HG03066 (cell line): Measurements from ENCODE around the gene LRRC8B.

Source experiments
- ATAC-seq: cut with Tn5 transposase; IDR thresholded peaks from one replicate; pipeline ENCODE4 v1.9.1; 2021; ENCODE audit warnings: low read depth; ENCODE audit not compliant: unreplicated experiment

Gene LRRC8B

GRCh38 chr1:89605692-89606091 is 81.1 kb downstream of the LRRC8B start:
- no peak for ATAC-seq

DNA sequence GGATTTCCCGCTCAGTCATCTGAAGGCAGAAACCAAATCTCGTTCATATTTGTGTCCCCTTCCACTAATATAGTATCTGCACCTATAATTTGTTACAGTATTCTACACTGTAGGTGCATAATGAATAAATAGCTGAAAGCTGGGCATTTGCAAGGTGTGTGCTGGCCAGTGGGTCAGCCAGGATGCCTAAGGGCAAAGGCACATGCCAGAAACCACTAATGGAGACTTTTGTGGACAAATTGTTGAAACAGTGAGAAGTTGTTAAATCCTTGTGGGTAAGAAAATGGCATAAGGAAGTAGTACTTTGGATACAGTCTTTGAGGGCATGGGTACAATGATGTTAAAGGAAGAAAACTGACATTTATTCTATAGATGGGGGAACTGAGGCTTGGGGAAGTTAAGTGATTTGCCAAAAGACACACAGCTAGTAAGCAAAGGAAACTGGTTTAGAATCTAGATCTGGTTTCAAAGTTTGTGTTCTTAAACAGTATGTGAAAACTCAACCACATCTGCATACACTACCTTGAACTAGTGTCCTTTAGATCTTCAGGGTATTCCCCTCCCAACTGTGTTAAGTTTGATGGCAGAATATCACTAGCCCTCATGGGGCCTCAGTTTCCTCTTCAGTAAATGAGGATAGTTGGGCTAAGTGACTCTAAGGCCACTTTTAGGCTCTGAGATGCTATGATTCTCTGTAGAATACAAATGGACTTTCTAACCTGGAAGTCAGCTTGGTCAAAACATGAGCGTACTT is 81.8 kb downstream of the LRRC8B start:
- no peak for ATAC-seq

DNA sequence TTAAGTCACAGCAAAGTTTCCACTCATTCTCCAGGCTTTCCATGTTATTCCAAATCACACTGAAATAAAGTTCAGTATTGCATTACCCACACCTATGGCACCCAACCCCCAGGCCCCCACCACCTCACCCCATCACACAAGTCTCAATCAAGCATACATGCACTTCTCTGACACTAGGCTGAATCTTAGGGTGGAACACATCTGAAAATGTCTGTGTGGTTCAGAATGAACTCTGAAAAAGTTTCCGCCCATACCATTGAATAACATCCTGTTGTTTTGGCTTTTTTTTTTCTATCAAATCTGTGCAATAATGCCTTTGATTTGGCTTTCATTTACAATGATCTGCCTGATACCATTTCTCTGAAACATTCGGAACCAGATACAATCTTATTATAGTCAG is 82.5 kb downstream of the LRRC8B start:
- no peak for ATAC-seq

GRCh38 chr1:89607586-89608318 is 83.1 kb downstream of the LRRC8B start:
- ATAC-seq: no peak

DNA sequence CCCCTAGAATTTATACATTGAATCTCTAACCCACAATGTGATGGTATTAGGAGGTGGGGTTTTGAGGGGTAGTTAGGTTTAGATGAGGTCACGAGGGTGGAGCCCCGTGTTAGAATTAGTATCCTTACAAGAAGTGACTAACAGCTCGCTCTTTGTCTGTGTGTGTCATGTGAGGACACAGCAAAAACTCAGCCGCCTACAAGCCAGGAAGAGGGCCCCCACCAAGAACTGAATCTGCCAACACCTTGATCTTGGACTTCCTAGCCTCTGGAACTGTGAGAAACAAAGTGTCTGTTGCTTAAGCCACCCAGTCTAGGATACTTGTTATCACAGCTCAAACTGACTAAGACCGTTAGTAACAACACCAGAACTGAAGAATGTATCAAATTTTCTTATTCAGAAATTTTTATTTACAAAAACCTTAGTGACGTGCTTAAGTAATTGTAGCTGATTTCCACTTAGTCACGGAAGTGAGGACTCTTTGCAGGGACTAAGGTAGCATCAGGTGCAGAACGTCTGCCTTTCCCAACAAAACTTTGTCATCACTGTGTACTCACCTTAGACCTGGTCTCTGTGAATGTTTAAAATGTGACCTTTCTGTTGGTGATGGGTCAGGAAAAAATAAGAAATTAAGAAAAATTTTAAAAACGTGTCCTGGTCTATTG is 83.8 kb downstream of the LRRC8B start:
- ATAC-seq: no peak

DNA sequence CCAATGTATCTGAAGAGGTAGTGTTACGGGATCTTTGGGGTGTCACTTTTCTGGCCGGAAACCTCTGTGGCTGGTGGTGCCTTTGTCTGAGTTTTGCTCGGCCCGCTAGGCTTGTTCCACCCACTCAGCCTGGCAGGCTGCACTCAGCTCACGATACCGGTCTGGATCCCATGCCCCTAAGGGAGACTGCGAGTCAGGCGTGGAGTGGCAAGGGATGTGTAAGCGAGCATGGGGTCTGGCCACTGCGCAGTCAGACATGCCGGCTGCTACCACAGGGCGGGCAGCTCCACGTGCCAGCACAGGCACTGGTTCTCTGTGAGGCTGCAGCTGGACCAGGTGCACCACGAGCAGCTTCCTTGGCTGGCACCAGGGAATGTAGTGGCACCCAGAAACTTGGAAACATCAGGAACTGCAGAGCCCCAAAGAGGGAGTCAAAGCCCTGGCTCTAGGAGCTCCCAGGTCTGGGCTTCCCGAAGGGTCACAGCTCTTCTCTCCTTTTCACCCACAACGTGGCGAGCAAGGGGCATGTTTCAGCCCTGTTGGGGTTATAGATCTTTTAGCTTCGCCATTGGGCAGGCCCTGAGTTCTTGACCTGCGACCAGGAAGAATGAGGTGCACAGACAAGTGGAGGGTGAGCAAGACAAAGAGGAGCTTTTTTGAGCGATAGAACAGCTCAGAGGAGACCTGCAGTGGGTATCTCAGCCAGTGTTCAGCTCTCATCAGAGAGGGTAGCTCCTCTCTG is 84.5 kb downstream of the LRRC8B start:
- no peak for ATAC-seq

DNA sequence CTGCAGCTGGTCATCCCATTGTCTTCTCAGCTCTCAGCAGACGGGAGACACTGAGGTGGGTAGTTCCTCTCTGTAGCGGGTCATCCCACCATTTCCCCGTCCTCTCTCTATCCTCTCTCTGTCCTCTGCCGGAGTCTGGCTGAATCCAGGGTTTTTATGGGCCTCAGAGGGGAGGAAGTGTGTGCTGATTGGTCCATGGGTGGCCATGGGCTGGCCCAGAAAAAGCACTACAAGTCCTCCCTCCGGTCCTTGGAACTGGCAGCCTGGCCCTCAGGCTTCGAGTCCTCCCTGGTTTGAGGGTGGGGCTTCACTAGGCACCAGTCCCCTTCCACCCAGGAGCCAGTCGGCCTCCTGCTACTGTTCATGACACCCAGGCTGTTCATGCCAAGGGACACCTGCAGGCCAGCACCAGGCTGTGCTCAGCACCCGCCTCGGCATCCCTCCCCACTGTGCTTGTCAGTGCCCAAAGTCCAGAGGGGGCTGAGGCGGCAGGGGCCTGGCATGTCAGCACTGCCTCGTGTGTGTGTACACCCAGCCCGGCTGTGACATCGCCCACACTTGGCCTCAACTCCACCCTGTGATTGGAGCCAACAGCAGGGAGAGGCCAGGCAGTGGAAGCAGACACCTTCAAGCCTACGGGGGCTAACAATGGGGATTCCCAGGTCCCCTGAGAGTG is 85.3 kb downstream of the LRRC8B start:
- ATAC-seq: no peak

- no peak for ATAC-seq
Measured at GRCh38 chr1:89610457-89611011, 85.9 kb downstream of the LRRC8B start.

GRCh38 chr1:89611721-89612120 is 87.1 kb downstream of the LRRC8B start:
- peak; percentile 96 for ATAC-seq

- ATAC-seq: no peak
Measured at GRCh38 chr1:89613928-89614327, 89.3 kb downstream of the LRRC8B start.

DNA sequence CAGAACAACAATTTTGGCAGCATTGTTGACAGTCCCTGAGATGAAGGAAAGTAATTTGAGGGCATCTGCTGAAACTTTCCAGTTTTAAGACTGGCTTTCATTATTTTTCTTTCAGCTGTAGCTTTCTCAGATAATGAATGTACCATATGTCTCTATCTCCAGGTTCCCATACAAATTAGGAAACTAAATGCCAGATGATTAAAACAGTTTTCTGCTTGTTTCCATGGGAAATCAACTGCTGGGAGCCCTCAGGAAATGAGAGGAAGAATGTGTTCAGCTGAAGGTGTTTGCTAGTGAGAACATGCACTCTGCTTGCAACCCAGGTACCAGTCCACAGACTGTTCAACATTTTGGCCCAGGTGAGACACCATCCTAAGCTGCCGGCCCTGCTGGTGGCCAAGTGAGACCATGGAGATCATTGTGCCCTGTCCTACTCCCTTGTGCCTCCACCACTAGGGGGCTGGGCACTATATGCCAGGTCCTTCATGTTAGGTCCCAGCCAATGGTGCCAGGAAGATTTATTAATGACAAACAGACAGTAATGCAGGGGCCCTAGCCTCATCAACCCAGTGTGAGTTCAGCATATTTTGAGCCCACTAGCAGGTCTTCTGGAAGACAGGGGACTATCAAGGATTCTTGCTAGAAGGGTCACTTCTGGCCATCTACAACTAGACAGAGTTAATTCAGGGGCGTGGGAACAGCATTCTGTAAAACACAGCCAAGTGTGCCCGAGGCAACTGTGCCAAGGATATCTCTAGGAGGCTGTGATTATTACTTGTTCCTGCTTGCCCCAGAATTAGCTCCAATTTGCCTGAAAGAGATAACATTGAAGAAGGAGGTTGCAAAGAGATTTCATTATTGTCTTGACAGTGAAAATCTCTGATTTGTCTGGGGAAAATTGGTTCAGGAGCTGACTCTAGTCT is 91.3 kb downstream of the LRRC8B start:
- ATAC-seq: no peak

DNA sequence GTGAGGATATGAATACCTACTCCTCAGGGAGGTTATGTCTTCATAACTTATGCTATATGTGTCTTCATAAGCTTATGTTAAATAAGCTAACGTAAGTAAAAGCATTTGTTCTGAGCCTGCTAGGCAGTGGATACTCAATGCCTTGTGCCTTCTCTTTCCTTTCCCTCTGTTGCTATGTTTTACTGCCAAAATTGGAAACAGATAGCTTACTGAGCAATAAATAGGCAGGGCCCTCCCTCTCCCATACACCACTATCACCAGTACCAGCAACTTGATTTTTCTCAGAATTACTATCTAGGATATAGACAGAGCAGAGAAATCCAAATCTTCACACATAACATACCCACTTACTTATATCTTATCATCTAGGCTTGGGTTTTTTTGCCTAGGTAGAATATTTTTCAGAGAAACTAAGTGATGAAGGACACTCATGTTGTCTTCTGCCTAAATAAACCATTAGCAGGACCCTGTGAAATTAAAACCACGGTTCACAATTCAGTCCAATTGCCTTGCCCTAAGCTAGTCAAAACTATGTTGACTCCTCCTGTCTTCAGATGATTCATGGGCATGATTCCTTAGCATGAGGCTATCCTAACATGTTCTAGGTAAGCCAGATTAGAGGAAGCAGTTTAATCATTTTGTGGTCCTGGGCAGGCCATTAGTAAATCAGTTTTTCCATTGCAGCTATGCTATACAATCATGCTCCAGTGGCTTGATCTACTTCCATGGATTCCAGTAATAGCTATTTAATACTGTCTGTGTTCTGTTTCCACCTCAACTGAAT is 92.4 kb downstream of the LRRC8B start:
- no peak for ATAC-seq

- no peak for ATAC-seq
Measured at GRCh38 chr1:89620664-89621063, 96.0 kb downstream of the LRRC8B start.

GRCh38 chr1:89622895-89623294 is 98.3 kb downstream of the LRRC8B start:
- no peak for ATAC-seq

- ATAC-seq: no peak
Measured at GRCh38 chr1:89624314-89624713, 99.7 kb downstream of the LRRC8B start.

- no peak for ATAC-seq
Measured at GRCh38 chr1:89624715-89625323, 100.2 kb downstream of the LRRC8B start.

- ATAC-seq: no peak
Measured at GRCh38 chr1:89627596-89627962, 103.0 kb downstream of the LRRC8B start.

DNA sequence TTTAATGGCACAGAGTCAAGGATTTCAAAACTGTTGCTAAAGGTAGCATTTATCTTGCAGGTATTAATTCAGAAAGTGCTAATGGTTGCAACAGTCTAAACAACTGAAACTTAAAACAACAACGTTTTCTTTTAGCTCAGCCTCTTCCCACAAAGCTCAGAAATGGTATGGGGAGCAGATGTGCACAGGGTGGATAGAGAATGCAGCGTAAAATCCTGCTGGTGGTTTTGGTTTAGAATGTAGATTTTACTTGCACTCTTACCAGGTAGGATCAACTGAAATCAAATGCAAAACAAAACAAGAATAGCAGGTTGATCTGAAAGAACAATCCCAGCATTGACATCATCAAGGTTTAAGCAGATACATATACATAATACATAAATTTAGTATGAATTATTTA is 104.5 kb downstream of the LRRC8B start:
- no peak for ATAC-seq
